Measurements from ENCODE around the gene ZNF579.

DNA sequence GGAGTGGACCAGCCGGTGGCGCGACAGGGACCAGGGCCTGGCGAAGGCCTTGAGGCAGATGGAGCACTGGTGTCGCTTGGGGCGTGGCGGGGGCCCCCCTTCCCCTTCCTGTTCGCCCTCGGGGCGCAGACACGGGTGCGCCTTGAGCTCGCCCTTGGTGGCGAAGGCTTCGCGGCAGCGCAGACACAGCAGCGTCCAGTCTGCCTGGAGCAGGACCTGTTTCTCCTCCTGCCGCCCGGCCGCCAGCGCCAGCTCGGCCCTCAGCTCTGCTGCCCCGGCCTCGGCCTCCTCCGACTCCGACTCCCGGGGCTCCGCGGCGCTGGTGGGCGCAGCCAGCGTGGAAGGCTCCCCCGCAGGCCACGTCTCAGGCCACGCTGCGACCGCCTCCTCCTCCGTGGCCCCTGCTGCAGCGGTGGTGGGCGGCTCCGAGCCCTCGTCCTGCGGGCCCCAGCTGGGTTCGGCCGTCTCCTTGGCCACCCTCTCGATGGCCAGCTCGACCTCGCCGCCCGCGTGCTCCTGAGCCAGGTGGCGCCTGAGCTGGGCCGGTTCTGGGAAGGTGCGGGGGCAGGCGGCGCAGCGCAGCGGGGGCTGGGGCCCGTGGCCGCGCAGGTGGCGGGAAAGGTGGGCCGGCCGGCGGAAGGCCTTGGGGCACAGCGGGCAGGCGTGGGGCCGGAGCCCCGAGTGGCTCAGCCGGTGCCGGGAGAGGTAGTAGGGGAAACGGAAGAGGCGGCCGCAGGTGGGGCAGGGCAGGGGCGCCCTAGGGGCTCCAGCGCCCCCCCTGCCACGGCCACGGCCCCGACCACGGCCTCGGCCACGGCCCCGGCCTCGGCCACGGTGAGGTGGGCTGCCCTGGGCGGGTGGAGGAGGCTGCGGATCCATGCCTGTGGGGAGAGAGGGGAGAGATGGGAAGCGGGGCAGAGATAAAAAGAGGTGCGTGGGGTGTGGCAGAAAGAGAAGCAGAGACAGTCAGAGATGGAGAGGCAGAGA lies 1.6 kb downstream of the ZNF579 start:
- TF ChIP-seq POLR2A (IDR thresholded peaks at IDR 0.05; ENCODE audit: low read depth, low read length) (no peak), MYC (IDR thresholded peaks at IDR 0.05; ENCODE audit: low read depth, low read length) (no peak), POLR2AphosphoS5 (IDR thresholded peaks at IDR 0.05; ENCODE audit: insufficient read depth, low read depth, low read length) (no peak)
- TF ChIP-seq, protein P1, sequence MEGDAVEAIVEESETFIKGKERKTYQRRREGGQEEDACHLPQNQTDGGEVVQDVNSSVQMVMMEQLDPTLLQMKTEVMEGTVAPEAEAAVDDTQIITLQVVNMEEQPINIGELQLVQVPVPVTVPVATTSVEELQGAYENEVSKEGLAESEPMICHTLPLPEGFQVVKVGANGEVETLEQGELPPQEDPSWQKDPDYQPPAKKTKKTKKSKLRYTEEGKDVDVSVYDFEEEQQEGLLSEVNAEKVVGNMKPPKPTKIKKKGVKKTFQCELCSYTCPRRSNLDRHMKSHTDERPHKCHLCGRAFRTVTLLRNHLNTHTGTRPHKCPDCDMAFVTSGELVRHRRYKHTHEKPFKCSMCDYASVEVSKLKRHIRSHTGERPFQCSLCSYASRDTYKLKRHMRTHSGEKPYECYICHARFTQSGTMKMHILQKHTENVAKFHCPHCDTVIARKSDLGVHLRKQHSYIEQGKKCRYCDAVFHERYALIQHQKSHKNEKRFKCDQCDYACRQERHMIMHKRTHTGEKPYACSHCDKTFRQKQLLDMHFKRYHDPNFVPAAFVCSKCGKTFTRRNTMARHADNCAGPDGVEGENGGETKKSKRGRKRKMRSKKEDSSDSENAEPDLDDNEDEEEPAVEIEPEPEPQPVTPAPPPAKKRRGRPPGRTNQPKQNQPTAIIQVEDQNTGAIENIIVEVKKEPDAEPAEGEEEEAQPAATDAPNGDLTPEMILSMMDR (IDR thresholded peaks at IDR 0.05; ENCODE audit: extremely low read depth in 1 of 2, insufficient read depth in 1 of 2, low read depth in 1 of 2, low read length in 2 of 2) = no peak
